Ovary (tissue), 9 donors: ENCODE data around the gene CCDC138. TPM values are rescaled to one million over a fixed set of nuclear protein-coding genes. Genes with fewer than 3 reads are reported as not detected.

Source experiments
- DNase-seq, 5 donors: peaks; one replicate each; pipeline ENCODE4 v3.0.0-alpha.2; 2019 to 2020
- H3K27ac ChIP-seq, 2 donors: fragments of 200-600 bp; one replicate each; pipeline versions ENCODE4 v1.5.1 to v1.8.0; 2019 to 2022
- H3K27me3 ChIP-seq: fragments of 200-600 bp; one replicate; pipeline ENCODE4 v1.8.0; 2022
- H3K36me3 ChIP-seq: fragments of 200-600 bp; sonication (generic); one replicate; pipeline ENCODE4 v1.5.1; 2019
- H3K4me1 ChIP-seq: one replicate; pipeline ENCODE4 v1.8.1; 2013; ENCODE audit warnings: mild to moderate bottlenecking, moderate library complexity; ENCODE audit not compliant: insufficient read depth
- H3K4me3 ChIP-seq: fragments of 200-600 bp; sonication (generic); one replicate; pipeline ENCODE4 v1.5.1; 2017
- H3K9me3 ChIP-seq, 2 donors: fragments of 200-600 bp in 1 of 2; sonication (generic) in 1 of 2; one replicate each; pipeline versions ENCODE4 v1.5.1 to v1.8.1; 2013 to 2019; ENCODE audit warnings: mild to moderate bottlenecking in 1 of 2, moderate library complexity in 1 of 2
- EP300 ChIP-seq: sonication (generic); formaldehyde crosslinking; IDR thresholded peaks from one replicate; pipeline ENCODE4 v1.6.1; 2017; ENCODE audit warnings: antibody characterized with exemption
- POLR2A ChIP-seq: fragments of 450-650 bp; IDR thresholded peaks from one replicate; pipeline ENCODE4 v1.6.1; 2017; ENCODE audit warnings: antibody characterized with exemption, mild to moderate bottlenecking, moderate library complexity
- WGBS, 3 donors: extraction: QIAGEN DNeasy Blood & Tissue Kit in 1 of 3; methylation state at CpG; one replicate each; pipeline versions ENCODE4 v1.1.5 to v1.1.7; 2013 to 2017; 5-methylcytosine and 5-hydroxymethylcytosine counted together
- intact Hi-C, 4 donors: fragments of 100-400 bp; cut with DNase I; formaldehyde crosslinking; loops; one replicate each; pipeline versions ENCODE4 v1.11.0 to v1.15.1; 2022 to 2023
- polyA plus RNA-seq, 2 donors: library from polyadenylated mRNA; stranded (reverse); fragments of 200-250 nt in 1 of 2; fragments of 350-450 nt in 1 of 2; fragmentation: Illumina TruSeq in 1 of 2; extraction: RNeasy Lipid Tissue Mini Kit (QIAGEN cat#74804) in 1 of 2; gene quantifications; one replicate each; pipeline ENCODE4 v1.2.3, GENCODE V29; 2013 to 2014
- total RNA-seq, 7 donors: library from RNA; depleted of rRNA in 2 of 7; stranded (reverse); fragments of >200 nt in 2 of 7; fragmentation: NEBNext Ultra II Directional in 3 of 7; extraction: Animal tissue kit (Norgen Biotek cat#: 25700) in 3 of 7; gene quantifications; one replicate each; pipeline versions ENCODE4 v1.1.0 to v1.2.4, GENCODE V29; 2016 to 2023
- TF ChIP-seq, protein P1 (sequence below), 3 donors: fragments of 450-650 bp in 2 of 3; fragments of 200-600 bp in 1 of 3; IDR thresholded peaks; one replicate each; pipeline versions ENCODE4 v1.5.1 to v1.8.0; 2016 to 2022; ENCODE audit warnings: antibody characterized with exemption in 3 of 3, mild to moderate bottlenecking in 1 of 3
- donor health status: DM: no; HTN: no; CAD: no; lungs with moderate emphysema.
- donor health status: DM: no; HTN: no; CAD: no.
- donor health status: Bipolar disorder and iron deficiency.
- donor health status: DM: yes; HTN: yes; CAD: no.
- donor health status: DM: no; HTN: no; CAD: no.
- donor health status: DM: yes; HTN: yes; CAD: no.

The CCDC138 gene
- total and polyA plus RNA-seq, 9 donors: 1.9 to 8.6 (median 4.6) TPM

DNA sequence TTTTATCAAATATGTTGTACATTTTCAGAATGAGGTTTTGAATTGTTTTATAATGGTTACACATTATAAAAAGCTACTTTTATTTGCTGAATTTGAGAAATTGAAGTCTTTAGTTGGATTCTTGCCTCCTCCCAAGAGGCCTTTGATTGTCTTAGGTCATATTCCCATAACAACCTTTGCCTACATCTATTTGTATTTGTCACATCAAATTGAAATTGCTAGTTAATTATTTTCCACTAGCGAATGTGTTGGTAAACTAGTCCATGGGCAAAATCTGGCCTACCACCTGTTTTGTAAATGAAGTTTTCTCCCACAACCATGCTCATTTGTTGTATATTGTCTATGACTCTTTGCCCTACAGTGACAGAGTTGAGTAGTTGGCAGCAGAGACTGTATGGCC is 60.4 kb downstream of the CCDC138 start:
- WGBS, 3 donors: 94 to 100% (median 94%) methylated on average over 1 of the region's 1 CpG
- Histone ChIP-seq H3K9me3 (no peaks in the 10 kb centered on the region), H3K4me3 (no peak overlapping the region), H3K36me3 (no peaks in the 10 kb centered on the region), H3K4me1 (no peaks in the 10 kb centered on the region), H3K27me3 (no peaks in the 10 kb centered on the region), H3K27ac (no peak overlapping the region)
- intact Hi-C loops: no loop called here
- DNase-seq: no peak
- TF ChIP-seq POLR2A: no peak
- TF ChIP-seq EP300: no peak
- TF ChIP-seq, protein P1, sequence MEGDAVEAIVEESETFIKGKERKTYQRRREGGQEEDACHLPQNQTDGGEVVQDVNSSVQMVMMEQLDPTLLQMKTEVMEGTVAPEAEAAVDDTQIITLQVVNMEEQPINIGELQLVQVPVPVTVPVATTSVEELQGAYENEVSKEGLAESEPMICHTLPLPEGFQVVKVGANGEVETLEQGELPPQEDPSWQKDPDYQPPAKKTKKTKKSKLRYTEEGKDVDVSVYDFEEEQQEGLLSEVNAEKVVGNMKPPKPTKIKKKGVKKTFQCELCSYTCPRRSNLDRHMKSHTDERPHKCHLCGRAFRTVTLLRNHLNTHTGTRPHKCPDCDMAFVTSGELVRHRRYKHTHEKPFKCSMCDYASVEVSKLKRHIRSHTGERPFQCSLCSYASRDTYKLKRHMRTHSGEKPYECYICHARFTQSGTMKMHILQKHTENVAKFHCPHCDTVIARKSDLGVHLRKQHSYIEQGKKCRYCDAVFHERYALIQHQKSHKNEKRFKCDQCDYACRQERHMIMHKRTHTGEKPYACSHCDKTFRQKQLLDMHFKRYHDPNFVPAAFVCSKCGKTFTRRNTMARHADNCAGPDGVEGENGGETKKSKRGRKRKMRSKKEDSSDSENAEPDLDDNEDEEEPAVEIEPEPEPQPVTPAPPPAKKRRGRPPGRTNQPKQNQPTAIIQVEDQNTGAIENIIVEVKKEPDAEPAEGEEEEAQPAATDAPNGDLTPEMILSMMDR (IDR thresholded peaks at IDR 0.05): no peak

DNA sequence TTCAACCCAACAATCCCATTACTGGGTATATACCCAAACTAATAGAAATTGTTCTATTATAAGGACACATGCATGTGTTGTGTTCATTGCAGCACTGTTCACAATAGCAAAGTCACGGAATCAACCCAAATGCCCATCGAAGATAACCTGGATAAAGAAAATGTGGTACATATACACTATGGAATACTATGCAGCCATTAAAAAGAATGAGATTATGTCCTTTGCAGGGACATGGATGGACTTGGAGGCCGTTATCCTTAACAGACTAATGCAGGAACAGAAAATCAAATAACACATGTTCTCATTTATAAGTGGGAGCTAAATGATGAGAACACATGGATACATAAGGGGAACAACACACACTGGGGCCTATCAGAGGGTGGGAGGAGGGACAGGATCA is 65.8 kb downstream of the CCDC138 start:
- no peak overlapping the region for H3K4me3 ChIP-seq
- no peaks in the 10 kb centered on the region for H3K36me3 ChIP-seq
- no peaks in the 10 kb centered on the region for H3K4me1 ChIP-seq
- no peak for DNase-seq
- intact Hi-C loops: no loop called here
- H3K27me3 ChIP-seq: no peaks in the 10 kb centered on the region
- 98 to 99% (median 99%) methylated on average over 3 of the region's 3 CpGs for WGBS, 3 donors
- H3K27ac ChIP-seq: no peak overlapping the region
- no peaks in the 10 kb centered on the region for H3K9me3 ChIP-seq
- TF ChIP-seq, protein P1 (IDR thresholded peaks at IDR 0.05): no peak
- TF ChIP-seq EP300 (no peak), POLR2A (no peak)

DNA sequence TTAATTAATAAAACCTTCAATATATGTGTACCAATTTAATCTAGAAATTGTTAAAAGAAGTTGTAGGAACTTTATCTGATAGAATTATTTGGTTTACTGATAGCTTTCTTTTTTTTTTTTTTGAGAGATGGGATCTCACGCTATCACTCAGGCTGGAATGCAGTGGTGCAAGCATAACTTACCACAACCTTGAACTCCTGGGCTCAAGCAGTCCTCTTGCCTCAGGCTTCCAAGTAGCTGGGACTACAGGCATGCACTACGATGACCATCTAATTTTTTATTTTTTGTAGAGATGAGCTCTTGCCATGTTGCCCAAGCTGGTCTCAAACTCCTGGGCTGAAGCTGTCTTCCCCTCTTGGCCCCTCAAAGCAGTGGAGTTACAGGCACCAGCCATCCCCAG is 66.8 kb downstream of the CCDC138 start:
- no peaks in the 10 kb centered on the region for H3K36me3 ChIP-seq
- H3K4me3 ChIP-seq: no peak overlapping the region
- TF ChIP-seq, protein P1 (IDR thresholded peaks at IDR 0.05): no peak
- TF ChIP-seq EP300: no peak
- no peak for TF ChIP-seq POLR2A
- DNase-seq: no peak
- H3K27ac ChIP-seq: no peak overlapping the region
- intact Hi-C loops: no loop called here
- no peaks in the 10 kb centered on the region for H3K27me3 ChIP-seq
- no peaks in the 10 kb centered on the region for H3K9me3 ChIP-seq
- WGBS, 3 donors: 50 to 85% (median 55%) methylated on average over 2 of the region's 2 CpGs
- H3K4me1 ChIP-seq: no peaks in the 10 kb centered on the region

DNA sequence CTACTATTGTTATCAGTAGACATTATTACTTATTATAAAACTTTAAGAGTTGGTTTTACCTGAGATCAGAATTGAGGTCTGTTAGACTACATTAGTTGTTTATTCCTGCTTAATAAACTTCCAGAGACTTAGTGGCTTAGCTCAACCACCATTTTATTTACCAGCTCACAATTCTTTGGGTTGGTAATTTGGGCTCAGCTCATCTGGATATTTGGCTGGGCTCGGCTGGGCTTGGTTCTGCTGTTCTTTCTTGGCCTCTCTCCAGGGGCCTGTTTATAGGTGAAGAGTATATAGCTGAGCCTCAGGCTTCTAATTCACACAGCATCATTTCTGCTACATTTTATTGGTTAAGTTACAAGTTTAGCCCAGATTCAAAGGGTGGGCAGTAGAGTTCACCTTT is 67.9 kb downstream of the CCDC138 start:
- Histone ChIP-seq H3K9me3 (no peaks in the 10 kb centered on the region), H3K27me3 (no peaks in the 10 kb centered on the region), H3K36me3 (no peaks in the 10 kb centered on the region), H3K4me3 (no peak overlapping the region), H3K4me1 (no peaks in the 10 kb centered on the region), H3K27ac (no peak overlapping the region)
- DNase-seq: no peak
- TF ChIP-seq, protein P1 (IDR thresholded peaks at IDR 0.05): no peak
- TF ChIP-seq EP300 (no peak), POLR2A (no peak)
- intact Hi-C loops: no loop called here
- 62 to 67% (median 63%) methylated on average over 1 of the region's 1 CpG for WGBS, 3 donors

DNA sequence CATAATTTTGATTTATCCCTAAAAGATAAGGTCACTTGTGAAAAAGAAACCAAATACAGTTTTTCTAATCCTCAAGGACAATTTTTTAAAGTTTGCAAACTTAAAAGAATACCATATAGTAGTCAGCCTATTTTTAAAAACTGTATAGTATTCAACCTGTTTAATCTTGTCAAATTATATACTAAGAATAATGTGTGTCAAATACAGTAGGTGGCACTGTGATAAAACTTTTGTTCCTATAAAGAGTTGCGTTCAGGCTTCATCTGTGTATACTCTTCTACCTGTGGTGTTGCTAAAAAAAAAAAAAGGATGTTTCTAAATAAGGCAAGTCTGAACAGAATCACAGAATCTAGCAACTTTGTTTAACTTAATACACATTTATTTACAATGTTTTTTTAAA is 68.6 kb downstream of the CCDC138 start:
- WGBS, 3 donors: 63 to 74% (median 73%) methylated on average over 1 of the region's 1 CpG
- Histone ChIP-seq H3K27me3 (no peaks in the 10 kb centered on the region), H3K36me3 (no peaks in the 10 kb centered on the region), H3K27ac (no peak overlapping the region), H3K4me3 (no peak overlapping the region), H3K4me1 (no peaks in the 10 kb centered on the region), H3K9me3 (no peaks in the 10 kb centered on the region)
- TF ChIP-seq EP300: no peak
- TF ChIP-seq POLR2A: no peak
- TF ChIP-seq, protein P1 (IDR thresholded peaks at IDR 0.05): no peak
- no peak for DNase-seq
- intact Hi-C loops: no loop called here
